Activated T-helper 17 cell treated with anti-CD3 and anti-CD28 coated beads, Interleukin-2, amount 50 U/mL, for 72 hours (primary cell): ENCODE results near the gene FAAP20. TPM values are rescaled to one million over a fixed set of nuclear protein-coding genes. Genes with fewer than 3 reads are reported as not detected.

Source experiments
- ATAC-seq: fragments of 150-1000 bp; cut with Tn5 transposase; replicated peaks from 2 replicates; pipeline ENCODE4 v1.10.0; 2021; ENCODE audit warnings: mild to moderate bottlenecking, moderate library complexity
- H3K27ac Mint-ChIP-seq: one replicate; pipeline ENCODE4 v1.8.0; 2022; ENCODE audit warnings: mixed read lengths
- H3K27me3 Mint-ChIP-seq: one replicate; pipeline ENCODE4 v1.8.0; 2022; ENCODE audit warnings: mixed read lengths
- H3K36me3 Mint-ChIP-seq: one replicate; pipeline ENCODE4 v1.8.0; 2022; ENCODE audit warnings: low read depth, mild to moderate bottlenecking, mixed read lengths
- H3K4me1 Mint-ChIP-seq: one replicate; pipeline ENCODE4 v1.8.0; 2022; ENCODE audit warnings: mixed read lengths
- H3K4me3 Mint-ChIP-seq: one replicate; pipeline ENCODE4 v1.8.0; 2022; ENCODE audit warnings: mild to moderate bottlenecking, mixed read lengths
- H3K9me3 Mint-ChIP-seq: one replicate; pipeline ENCODE4 v1.8.0; 2022; ENCODE audit warnings: mixed read lengths
- total RNA-seq, 2 donors: library from RNA; stranded (reverse); gene quantifications; one replicate each; pipeline ENCODE4 v1.2.3, GENCODE V29; 2022

FAAP20 gene
- total RNA-seq, 2 donors from 2014 or later: 56.7 to 68.3 TPM

- ATAC-seq: peak; percentile 82
- H3K27ac Mint-ChIP-seq: peak overlapping the region; percentile 94
- H3K36me3 Mint-ChIP-seq: no peaks in the 10 kb centered on the region
- no peaks in the 10 kb centered on the region for H3K27me3 Mint-ChIP-seq
- H3K4me3 Mint-ChIP-seq: peak overlapping the region; percentile 95
- H3K9me3 Mint-ChIP-seq: no peaks in the 10 kb centered on the region
- peaks cover 4% of the 10 kb centered on the region for H3K4me1 Mint-ChIP-seq
Measured at GRCh38 chr1:2199042-2199810, 4.7 kb upstream of the FAAP20 start.

- H3K27me3 Mint-ChIP-seq: no peaks in the 10 kb centered on the region
- peak overlapping the region; percentile 95 for H3K4me3 Mint-ChIP-seq
- H3K36me3 Mint-ChIP-seq: no peaks in the 10 kb centered on the region
- ATAC-seq: no peak
- H3K4me1 Mint-ChIP-seq: peaks cover 4% of the 10 kb centered on the region
- H3K9me3 Mint-ChIP-seq: no peaks in the 10 kb centered on the region
- H3K27ac Mint-ChIP-seq: peak overlapping the region; percentile 94
Measured at GRCh38 chr1:2198571-2198970, 4.0 kb upstream of the FAAP20 start.

GRCh38 chr1:2197707-2198165, 3.2 kb upstream of the FAAP20 start:
- Mint-ChIP-seq H3K36me3 (no peaks in the 10 kb centered on the region), H3K4me1 (peaks cover 4% of the 10 kb centered on the region), H3K9me3 (no peaks in the 10 kb centered on the region), H3K27ac (no peak overlapping the region), H3K27me3 (no peaks in the 10 kb centered on the region), H3K4me3 (no peak overlapping the region)
- no peak for ATAC-seq

DNA sequence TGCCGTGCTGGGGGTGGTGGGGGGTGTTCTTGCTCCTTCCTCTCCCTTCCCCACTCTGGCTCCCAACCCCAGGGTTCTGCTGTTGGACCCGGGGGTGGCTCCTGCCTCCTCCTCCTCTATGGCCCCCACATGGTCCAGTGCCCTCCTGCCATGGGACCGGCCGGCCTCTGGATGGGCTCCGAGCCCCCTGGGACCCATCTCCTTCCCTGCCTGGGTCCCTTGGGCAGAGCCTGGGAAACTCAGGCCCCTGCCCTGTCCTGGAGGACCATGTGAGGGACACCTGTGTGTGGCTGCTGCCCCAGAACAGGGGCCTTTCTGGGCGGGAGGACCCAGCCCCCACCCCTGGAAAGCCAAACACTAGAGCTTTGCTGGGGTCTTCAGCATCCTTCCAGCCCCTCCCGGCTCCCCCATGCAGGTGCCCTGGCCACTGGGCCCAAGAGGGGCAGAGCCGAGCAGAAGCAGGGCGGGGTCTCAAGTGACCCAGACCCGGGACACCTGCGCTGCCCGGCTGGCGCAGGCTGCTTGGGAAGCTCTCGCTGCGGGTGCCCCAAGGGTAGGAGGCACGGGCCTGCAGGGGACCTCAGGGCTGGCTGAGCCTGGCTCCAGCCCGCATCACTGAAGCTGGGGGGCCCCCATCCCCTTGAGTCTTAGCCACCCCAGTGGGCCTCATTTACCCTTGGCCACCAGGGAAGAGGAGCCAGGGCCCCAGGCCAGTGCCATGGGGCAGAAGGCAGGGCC, 2.5 kb upstream of the FAAP20 start:
- Mint-ChIP-seq H3K27ac (no peak overlapping the region), H3K9me3 (no peaks in the 10 kb centered on the region), H3K36me3 (no peaks in the 10 kb centered on the region), H3K4me3 (no peak overlapping the region), H3K4me1 (peaks cover 4% of the 10 kb centered on the region), H3K27me3 (no peaks in the 10 kb centered on the region)
- ATAC-seq: no peak

DNA sequence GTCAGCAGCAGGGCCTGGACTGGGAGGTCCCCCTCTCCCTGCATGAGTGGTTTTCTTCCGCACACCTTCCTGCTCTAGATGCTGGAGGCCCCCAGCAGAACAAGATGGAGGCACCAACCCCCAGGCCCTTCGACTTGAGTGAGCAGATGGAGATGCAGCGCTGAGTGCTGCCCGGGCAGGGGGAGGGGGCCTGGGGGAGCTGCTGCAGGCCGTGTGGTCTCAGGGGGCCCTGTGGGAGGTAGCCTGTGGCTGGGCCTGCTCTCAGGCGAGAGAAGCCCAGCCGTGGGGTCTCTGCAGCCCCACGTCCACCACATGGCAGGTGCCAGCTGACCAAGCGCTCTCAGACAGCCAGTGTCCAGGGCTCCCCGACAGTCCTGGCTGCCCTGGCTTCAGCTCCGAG, 1.2 kb upstream of the FAAP20 start:
- Mint-ChIP-seq H3K9me3 (no peaks in the 10 kb centered on the region), H3K27me3 (no peaks in the 10 kb centered on the region), H3K4me1 (peaks cover 4% of the 10 kb centered on the region), H3K36me3 (no peaks in the 10 kb centered on the region), H3K27ac (no peak overlapping the region), H3K4me3 (peak overlapping the region; percentile 74)
- ATAC-seq: no peak

DNA sequence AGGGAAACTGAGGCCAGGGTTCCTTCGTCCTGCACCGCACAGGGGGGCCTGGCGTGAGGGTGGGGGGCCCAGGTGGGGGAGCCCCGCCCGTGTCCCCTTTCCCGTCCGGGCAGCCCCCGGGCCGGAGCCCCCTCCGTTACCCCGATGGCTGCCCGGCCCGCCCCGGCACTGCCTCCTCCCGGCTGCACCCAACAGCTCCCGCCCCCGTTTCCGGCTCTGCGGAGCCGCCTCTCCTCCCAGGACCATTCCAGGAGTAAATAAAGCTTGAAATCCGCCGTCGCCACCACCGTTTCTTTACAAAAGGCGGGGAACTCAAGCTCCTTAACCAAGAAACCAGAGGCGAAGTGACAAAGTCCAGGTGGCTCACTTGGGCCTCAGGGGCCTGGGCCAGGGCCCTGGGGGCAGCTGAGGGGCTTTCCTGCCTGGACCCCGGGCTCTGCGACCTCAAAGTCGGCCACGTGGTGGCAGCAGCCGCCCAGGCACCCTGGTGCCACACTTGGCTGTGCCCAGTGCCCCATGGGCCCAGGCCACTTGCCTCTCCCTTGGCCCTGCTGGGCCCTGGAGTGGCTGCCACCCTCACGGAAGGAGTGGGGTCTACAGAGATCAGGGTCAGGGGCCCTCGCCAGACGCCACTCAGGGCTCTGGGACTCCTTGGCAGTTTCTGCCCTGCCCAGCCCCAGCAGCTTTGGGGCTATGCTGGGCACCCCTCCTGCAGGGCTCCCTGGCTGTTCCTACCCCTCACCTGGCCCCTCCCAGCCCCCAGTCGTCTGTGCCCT, 514 bp upstream of the FAAP20 start:
- Mint-ChIP-seq H3K27me3 (no peaks in the 10 kb centered on the region), H3K36me3 (no peaks in the 10 kb centered on the region), H3K4me1 (peaks cover 4% of the 10 kb centered on the region), H3K4me3 (peak overlapping the region; percentile 74), H3K9me3 (no peaks in the 10 kb centered on the region), H3K27ac (peak overlapping the region; percentile 80)
- ATAC-seq: peak; percentile 75

DNA sequence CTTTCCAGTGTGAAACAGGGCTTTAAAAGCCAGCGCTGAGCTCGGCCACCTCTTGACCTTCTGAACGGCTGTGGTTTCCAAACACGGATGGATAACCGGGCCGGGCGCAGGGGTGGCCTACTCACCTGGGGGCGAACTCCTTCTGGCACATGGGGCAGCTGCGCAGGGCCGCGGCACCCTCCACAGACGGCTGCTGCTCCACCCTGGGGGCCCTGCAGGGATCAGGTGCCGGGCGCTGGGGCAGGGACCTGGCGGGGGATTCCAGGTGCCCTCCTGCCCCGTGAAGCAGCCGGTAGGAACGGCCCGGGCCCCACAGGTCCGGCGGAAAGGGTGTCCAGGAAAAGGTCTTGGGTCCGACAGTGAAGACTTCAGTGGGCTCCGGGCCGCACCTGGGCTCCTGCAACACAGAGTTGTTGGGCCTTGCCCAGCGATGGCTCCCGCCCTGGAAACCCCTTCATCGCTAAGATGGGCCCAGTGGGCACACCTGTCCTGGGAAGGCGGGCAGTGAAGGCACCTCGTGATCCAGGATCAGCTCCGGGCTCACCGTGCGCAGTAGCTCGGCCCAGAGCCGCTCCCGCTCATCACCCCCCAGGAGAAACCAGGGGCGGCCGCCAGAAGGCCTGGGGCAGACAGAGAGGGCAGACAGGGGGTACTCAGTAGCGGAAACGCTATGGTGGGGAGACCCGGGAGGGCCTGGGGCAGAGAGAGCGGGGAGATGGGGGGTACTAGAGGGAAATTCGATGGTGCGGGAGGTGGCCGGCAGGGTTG, 874 bp downstream of the FAAP20 start:
- Mint-ChIP-seq H3K27me3 (no peaks in the 10 kb centered on the region), H3K27ac (peak overlapping the region; percentile 54), H3K4me3 (peak overlapping the region; percentile 73), H3K9me3 (no peaks in the 10 kb centered on the region), H3K36me3 (no peaks in the 10 kb centered on the region), H3K4me1 (no peaks in the 10 kb centered on the region)
- ATAC-seq: no peak

DNA sequence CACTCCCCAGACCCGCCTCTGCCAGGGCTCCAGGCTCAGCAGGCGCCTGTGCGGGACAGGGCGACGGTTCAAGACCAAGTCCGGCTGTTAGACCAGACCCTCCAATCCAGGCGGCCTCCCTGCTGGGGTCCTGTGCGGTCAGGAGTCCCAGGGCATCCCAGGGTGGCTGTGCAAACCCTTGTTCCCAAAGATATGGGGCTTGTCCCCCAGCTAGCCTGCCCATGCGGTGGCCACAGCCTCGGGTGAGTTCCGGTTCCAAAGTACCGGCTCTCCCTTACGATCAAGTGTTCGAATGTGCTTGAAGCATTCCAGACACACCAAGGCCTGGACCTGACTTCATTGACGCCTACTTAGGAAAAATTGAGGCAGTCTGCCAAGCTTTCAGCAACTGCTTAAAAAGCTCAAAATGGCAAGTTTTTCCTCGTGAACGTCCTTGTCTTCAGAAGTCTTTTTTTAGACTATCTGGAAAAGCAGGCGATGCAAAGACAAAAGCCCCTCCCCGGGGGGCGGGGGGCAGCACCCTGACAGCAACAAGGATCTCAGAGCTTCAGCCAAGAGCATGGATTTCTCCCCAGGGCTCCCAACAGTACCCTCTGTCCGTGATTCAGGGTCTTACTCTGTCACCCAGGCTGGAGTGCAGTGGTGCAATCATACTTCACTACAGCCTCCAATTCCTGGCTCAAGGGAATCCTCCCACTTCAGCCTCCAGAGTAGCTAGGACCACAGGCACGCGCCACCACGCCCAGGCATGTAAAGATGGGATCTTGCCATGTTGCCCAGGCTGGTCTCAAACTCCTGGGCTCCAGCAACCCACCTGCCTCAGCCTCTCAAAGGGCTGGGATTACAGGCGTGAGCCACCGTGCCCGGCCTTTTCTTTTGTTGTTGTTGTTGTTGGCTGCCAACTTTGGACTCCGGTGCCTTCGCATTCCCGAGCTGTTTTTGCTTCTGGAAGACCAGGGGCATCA, 2.3 kb downstream of the FAAP20 start:
- Mint-ChIP-seq H3K4me3 (peak overlapping the region; percentile 73), H3K27me3 (no peaks in the 10 kb centered on the region), H3K9me3 (no peaks in the 10 kb centered on the region), H3K36me3 (no peaks in the 10 kb centered on the region), H3K27ac (no peak overlapping the region), H3K4me1 (no peaks in the 10 kb centered on the region)
- no peak for ATAC-seq

DNA sequence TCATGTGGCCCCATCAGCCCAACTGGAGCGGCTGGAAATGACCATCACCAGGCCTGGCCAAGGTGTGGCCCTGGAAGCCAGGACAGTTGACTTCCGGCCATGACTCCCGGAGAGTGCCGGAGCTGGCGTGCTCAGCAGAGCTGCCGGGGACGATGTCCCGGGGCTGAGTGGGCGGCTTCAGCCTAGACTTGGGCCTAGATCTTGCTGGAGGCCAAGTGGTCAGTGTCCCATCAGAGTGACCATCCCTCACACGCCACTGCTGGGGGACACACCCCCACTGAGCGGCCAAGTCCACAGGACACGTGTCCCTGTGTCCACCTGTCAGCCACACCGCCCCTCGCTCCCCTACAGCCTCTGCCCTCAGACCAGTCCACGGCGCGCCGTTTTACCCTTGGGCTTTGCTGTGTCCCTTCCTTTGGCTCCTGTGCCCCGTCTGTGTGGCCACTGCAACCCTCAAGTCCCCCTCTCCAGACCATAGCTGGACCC, 4.0 kb downstream of the FAAP20 start:
- Mint-ChIP-seq H3K27ac (no peak overlapping the region), H3K4me3 (peak overlapping the region; percentile 73), H3K36me3 (peaks cover 6% of the 10 kb centered on the region), H3K27me3 (no peaks in the 10 kb centered on the region), H3K9me3 (no peaks in the 10 kb centered on the region), H3K4me1 (no peaks in the 10 kb centered on the region)
- no peak for ATAC-seq

GRCh38 chr1:2189459-2190425, 4.8 kb downstream of the FAAP20 start:
- peak overlapping the region; percentile 73 for H3K4me3 Mint-ChIP-seq
- ATAC-seq: peak; percentile 97
- no peaks in the 10 kb centered on the region for H3K4me1 Mint-ChIP-seq
- H3K36me3 Mint-ChIP-seq: peaks cover 10% of the 10 kb centered on the region
- peak overlapping the region; percentile 62 for H3K27ac Mint-ChIP-seq
- H3K9me3 Mint-ChIP-seq: no peaks in the 10 kb centered on the region
- no peaks in the 10 kb centered on the region for H3K27me3 Mint-ChIP-seq

DNA sequence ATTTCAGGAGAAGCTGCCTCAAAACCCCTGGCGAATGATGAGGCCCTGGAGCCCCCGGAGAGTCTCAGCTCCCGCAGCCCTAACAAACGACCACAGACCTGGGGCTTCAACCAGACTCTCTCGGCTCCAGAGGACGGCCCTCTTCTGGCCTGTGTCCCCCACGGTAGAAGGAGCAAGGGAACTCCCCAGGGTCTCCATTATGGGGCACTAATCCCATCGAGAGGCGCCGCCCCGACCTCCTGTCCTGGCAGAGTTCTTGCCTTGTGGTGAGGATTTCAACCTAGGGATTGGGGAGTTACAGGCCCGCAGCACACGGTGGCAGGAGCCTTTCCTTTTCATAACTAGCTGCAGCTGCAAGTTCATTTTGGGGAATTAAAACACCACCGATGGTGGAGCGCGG, 6.2 kb downstream of the FAAP20 start:
- Mint-ChIP-seq H3K4me1 (no peaks in the 10 kb centered on the region), H3K36me3 (peaks cover 10% of the 10 kb centered on the region), H3K9me3 (no peaks in the 10 kb centered on the region), H3K4me3 (no peak overlapping the region), H3K27ac (no peak overlapping the region), H3K27me3 (no peaks in the 10 kb centered on the region)
- no peak for ATAC-seq

DNA sequence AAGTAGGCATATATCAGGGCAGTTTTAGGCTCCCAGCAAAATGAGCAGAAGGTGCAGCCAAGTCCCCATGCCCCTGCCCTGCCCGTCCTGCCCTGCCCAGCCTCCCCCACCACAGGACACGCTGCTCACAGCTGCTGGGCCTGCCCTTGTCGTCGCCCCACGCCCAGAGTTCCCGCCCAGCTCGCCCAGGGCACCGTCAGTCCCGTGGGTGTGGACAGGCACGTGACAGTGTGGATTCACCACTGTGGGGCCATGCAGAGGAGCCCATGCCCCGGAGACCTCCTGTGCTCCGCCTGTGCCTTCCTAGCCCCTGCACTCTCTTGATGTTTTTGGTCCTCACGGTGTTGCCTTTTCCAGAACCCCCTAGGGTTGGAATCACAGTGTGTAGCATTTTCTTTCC, 7.0 kb downstream of the FAAP20 start:
- Mint-ChIP-seq H3K9me3 (no peaks in the 10 kb centered on the region), H3K27ac (no peak overlapping the region), H3K27me3 (no peaks in the 10 kb centered on the region), H3K36me3 (peaks cover 10% of the 10 kb centered on the region), H3K4me1 (no peaks in the 10 kb centered on the region), H3K4me3 (no peak overlapping the region)
- ATAC-seq: no peak
